ENCODE data around the gene RBM44. TPM values are rescaled to one million over a fixed set of nuclear protein-coding genes. Genes with fewer than 3 reads are reported as not detected.
A peak's percentile ranks its signal among the peaks of the same experiment; 100 is the strongest.

The RBM44 gene
- total RNA-seq, 1 donor, result 0.43 TPM

GRCh38 chr2:237862528-237862895 lies 63.9 kb downstream of the RBM44 start:
- H3K4me3 ChIP-seq (ENCODE audit: low read depth, low read length), result no peak overlapping the region
- DNase-seq (ENCODE audit: low read depth), result no peak
- no peak for TF ChIP-seq CTCF (IDR thresholded peaks at IDR 0.05; ENCODE audit: insufficient read depth, low read depth, low read length)

DNA sequence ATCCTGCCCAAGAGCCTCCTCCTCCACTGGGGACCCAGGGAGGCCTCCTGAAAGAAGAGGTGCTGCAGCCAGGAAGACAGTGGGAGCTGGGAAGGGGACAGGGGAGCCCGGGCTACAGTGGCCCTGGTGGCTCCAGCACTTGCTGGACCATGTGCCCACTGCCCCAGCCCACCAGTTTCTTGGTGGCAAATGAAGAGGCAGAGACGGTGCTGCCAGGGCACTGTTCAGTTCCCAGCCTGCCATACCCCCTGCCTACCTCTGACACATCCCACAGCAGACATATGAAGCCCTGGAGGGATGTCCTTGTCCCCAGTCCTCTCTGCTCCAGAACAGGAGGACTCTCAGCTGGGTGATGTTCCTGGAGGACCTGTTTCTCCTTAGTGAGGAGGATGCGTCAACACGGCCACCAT lies 64.5 kb downstream of the RBM44 start:
- H3K4me3 ChIP-seq (ENCODE audit: low read depth, low read length), result no peak overlapping the region
- TF ChIP-seq CTCF (IDR thresholded peaks at IDR 0.05; ENCODE audit: insufficient read depth, low read depth, low read length), result no peak
- DNase-seq (ENCODE audit: low read depth), result no peak

GRCh38 chr2:237863689-237864443 lies 65.3 kb downstream of the RBM44 start:
- no peak for DNase-seq (ENCODE audit: low read depth)
- TF ChIP-seq CTCF (IDR thresholded peaks at IDR 0.05; ENCODE audit: insufficient read depth, low read depth, low read length), result no peak
- no peak overlapping the region for H3K4me3 ChIP-seq (ENCODE audit: low read depth, low read length)

DNA sequence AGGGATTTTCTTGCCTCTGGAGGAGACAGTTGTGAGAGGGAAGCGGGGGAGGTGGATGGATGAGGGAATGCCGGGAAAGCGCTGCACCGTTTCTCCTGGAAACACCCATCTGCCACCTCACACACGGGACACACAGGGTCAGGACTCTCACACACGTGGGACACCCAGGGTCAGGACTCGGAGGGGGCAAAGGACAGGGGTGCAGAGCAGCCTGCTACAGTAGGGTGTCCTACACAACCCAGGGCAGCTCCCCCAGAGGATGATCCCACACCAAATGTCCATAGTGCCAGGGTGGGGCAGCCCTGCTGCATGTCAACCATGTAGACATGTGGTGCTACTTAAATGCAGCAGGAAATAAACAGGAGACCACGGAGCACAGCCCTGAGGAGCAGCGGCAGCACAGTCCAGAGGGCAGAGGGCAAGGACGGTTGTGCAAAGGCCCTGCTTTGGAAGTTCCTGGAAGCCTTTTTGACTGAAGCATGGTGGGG lies 65.9 kb downstream of the RBM44 start:
- no peak for TF ChIP-seq CTCF (IDR thresholded peaks at IDR 0.05; ENCODE audit: insufficient read depth, low read depth, low read length)
- DNase-seq (ENCODE audit: low read depth), result no peak
- H3K4me3 ChIP-seq (ENCODE audit: low read depth, low read length), result no peak overlapping the region

DNA sequence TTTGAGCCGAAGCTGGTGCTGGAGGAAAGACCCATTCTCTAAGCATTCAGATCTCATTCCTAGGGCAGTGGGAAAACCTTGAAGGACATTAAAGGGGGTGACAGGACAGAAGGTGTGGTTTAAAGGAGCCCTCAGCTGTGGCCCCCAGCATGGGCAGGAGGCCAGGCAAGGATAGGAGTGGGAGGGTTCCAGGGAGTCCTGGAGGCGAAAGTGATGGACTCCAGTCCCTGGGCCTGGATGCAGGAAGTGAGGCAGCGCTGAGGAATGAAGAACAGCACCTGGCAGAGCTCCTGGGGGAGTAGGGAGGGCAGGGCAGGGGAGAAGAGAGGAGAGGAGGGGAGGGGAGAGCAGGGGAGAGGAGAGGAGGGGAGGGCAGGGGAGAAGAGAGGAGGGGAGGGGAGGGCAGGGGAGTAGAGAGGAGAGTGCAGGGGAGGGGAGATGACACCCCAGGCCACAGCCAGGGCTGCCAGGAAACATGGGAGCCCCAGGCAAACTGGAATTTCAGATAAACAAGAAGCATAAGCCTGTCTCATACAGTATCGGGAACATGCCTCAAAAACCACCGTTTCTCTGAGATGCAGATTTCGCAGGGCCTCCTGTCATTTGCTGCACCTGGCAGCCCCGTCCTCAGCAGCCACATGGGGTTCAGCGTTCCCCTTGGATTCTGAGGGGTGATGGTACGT lies 66.5 kb downstream of the RBM44 start:
- H3K4me3 ChIP-seq (ENCODE audit: low read depth, low read length), result no peak overlapping the region
- TF ChIP-seq CTCF (IDR thresholded peaks at IDR 0.05; ENCODE audit: insufficient read depth, low read depth, low read length), result no peak
- peak; percentile 67 for DNase-seq (ENCODE audit: low read depth)

DNA sequence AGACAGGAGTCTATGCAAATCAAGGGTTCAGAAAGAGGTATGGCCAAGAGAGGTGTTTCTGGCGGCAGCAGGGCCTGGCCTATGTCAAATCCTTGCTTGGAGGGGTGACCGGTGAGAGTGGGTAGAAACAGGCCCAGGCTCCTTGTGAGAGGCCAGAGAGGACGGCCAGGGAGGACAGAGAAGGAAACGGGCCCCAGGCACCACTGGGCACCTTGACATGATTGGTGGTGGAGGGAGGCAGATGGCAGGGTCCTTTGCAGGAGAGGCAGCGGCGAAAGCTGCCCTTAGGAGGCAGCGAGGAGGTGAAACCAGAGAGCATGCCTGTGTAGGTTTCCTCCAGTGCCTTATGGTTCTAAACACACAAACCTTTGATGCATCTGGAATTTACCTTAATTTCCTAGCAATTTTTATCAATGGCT lies 67.1 kb downstream of the RBM44 start:
- H3K4me3 ChIP-seq (ENCODE audit: low read depth, low read length), result no peak overlapping the region
- no peak for DNase-seq (ENCODE audit: low read depth)
- peak; percentile 14 for TF ChIP-seq CTCF (IDR thresholded peaks at IDR 0.05; ENCODE audit: insufficient read depth, low read depth, low read length)

Measured in fibroblast of villous mesenchyme (primary cell).